ENCODE measurements around the gene CDK5RAP2. TPM values are rescaled to one million over a fixed set of nuclear protein-coding genes. Genes with fewer than 3 reads are reported as not detected.

Gene CDK5RAP2
- total RNA-seq, 1 donor from 2014 or later = 18.7 TPM

DNA sequence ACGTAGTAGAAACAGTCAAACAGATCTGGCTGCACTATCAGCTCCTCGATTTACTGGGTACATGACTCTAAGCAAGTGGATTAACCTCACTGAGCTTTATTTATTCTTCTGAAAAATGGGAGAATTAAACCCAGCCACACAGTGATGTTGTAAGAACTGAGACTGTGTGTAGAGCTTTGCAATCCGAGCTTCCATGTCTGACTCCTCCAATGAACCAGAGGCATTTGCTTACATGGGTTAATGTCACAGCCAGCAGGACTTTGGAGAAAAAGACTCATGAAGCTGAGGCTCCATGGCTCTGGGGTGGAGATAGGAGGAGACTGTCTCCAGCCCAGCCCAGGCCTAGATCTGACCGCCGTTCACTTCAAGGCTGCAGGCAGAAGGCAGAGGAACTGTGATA lies 201.3 kb downstream of the CDK5RAP2 start:
- DNase-seq = no peak

GRCh38 chr9:120377268-120378159 lies 202.5 kb downstream of the CDK5RAP2 start:
- no peak for DNase-seq

GRCh38 chr9:120376101-120376500 lies 203.9 kb downstream of the CDK5RAP2 start:
- no peak for DNase-seq

DNA sequence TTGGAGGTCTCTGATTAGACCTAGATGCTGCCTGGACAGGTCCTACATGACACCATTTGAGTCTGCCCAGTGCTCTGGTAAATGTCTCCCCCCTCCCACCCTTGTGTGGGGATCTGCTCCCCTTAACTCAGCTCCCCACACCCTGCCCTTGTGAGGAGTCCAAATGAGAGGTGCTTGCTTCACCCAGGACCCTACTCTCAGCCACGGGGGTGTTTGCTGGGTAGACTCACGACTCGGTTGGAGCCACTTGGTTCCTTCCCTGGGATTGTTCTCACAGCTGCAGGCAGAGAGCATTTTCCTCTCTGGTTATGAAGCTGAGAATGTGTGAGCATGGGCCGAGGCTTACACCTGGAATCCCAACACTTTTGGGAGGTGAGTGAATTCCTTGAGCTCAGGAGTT lies 204.7 kb downstream of the CDK5RAP2 start:
- DNase-seq = no peak

- no peak for DNase-seq
Measured at GRCh38 chr9:120374817-120375216, 205.2 kb downstream of the CDK5RAP2 start.

DNA sequence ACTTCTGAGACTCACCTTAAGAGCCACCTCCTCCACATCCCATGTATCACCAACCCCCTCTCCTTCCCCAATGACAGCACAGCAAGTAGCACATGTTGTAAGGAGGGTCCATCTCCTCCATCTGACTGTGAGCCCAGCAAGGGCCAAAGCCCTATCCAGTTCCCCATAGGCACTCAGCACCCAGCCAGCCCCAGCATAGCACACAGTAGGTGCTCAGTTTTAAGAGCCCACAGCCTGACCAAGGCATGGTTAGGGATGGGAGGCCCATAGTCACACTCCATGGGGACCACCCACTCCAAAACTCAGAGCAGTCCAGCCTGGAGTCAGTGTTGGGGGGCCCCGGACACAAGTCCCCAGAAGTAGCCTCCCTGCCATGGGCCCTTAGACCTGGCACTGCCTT lies 205.7 kb downstream of the CDK5RAP2 start:
- no peak for DNase-seq

DNA sequence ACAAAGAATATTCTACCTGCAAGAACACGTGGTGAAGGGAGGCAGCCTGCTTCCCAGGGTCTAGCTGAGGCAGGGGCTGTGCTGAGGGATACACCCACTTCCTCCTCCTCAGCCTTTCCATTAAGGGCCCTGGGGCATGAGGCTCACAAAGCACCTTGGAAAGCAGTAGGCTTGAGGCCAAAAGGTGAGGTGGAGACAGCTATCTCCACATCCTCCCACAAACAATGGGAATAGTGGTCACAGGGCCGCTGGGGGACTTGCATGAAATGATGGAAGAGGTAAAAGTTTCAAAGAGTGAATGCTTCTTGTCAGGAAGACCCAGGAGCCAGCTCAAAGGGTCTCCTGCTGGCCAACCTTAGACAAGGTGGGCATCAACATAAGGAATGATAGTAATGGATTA lies 207.9 kb downstream of the CDK5RAP2 start:
- DNase-seq = no peak

GRCh38 chr9:120369608-120370220 lies 210.3 kb downstream of the CDK5RAP2 start:
- no peak for DNase-seq

DNA sequence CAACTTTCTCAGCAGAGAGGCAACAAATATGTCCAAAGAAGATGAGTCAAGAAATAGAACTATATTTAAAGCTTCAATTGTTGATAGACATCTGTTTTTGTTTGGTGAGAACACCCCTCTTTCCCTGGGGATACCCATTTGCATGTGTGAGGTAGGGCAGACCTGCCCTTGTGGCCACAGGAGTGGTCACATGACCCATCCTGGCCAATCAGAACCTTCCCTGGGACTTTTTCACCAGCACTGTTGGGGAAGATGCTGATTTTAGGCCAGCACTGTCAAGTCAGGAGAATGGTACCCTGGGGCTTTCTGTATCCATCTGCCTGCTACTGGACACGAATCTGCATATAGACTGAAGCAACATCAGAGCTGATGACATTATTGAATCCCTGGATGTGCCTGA lies 211.2 kb downstream of the CDK5RAP2 start:
- no peak for DNase-seq

GRCh38 chr9:120366644-120367019 lies 213.3 kb downstream of the CDK5RAP2 start:
- peak; percentile 94 for DNase-seq

DNA sequence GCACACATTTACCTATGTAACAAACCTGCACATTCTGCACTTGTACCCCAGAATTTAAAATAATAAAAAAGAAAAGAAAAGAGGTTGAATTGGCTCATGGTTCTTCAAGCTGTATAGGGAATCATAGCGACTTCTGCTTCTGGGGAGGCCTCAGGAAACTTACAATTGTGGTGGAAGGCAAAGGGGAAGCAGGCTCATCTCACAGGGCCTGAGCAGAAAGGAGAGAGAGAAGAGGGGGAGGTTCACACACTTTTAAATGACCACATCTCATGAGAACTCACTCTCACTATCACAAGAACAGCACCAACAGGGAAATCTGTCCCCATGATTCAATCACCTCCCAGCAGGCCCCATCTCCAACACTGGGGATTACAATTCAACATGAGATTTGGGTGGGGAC lies 214.6 kb downstream of the CDK5RAP2 start:
- DNase-seq = no peak

- no peak for DNase-seq
Measured at GRCh38 chr9:120363697-120364096, 216.3 kb downstream of the CDK5RAP2 start.

GRCh38 chr9:120362446-120362845 lies 217.5 kb downstream of the CDK5RAP2 start:
- no peak for DNase-seq

GRCh38 chr9:120361551-120361950 lies 218.4 kb downstream of the CDK5RAP2 start:
- no peak for DNase-seq

- no peak for DNase-seq
Measured at GRCh38 chr9:120360510-120360909, 219.5 kb downstream of the CDK5RAP2 start.

DNA sequence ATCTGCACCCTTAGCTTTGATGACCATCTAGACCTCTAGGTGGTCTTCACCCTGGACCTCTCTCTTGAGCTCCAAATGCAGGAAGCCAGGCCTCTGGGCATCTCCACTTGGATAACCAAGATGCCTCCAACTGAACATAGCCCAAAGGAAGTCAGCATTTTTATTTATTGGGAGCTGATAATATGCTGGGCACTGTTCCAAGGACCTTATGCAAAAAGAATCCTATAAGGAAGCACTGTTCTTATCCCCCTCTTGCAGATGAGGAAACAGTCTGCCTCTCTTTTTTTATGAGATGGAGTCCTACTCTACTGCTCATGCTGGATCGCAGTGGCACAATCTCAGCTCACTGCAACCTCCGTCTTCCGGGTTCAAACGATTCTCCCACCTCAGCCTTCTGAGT lies 219.9 kb downstream of the CDK5RAP2 start:
- peak; percentile 10 for DNase-seq

DNA sequence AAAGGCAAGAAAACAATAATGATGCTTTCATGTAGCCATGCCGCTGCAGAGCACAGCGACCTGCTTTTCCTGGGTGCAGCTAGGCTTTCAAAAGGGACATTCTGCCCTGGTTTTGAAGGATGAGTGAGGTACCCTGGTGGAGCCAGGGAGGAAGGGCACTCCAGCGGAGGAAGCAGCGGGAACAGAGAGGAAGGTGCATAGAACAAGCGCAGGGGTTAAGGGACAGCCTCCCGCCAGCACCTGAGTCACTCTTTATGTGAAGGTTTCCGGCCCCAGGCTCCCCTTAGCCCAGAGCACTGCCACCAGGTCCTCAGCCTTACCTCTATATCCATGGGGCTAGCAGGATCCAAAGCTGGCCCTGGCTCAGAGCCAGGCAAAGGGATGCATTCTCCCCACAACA lies 221.1 kb downstream of the CDK5RAP2 start:
- no peak for DNase-seq

- no peak for DNase-seq
Measured at GRCh38 chr9:120353506-120353905, 226.5 kb downstream of the CDK5RAP2 start.

DNA sequence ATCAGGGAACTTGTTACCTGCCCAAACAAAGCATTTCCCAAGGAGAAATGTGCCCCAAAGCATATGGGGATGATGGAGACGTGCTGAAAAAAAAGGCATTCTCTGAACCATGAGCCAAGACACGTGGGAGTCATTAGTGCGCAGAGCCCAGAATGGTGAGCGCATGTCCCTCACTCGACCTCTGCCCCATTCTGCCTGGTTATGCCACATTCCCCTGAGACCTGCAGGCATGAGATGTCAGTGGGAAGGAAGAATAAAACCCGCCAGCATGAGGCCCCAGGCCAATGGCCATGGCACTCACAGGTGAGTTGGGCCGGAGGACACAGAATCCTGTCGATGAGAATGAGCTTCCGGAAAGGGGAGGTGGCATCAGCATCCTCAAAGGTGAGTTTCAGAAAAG lies 228.9 kb downstream of the CDK5RAP2 start:
- no peak for DNase-seq

DNA sequence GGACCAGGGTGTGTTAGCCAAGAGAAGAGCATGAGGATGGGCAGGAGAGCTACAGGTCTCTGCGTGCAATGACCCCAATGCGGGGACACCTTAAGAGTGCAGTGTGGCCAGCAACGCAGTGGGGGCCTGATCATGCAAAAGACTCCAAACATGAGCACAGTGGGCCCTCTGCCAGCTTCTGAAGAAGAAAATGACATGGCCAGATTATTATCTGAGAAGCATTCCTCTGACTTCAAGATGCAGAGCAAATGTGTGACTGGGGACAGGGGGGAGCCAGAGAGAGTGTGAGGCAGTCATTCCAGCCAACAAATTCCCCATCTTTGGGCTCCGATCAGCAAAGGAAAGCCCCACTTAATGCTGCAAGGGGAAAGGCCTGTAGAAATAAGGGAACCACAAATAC lies 229.4 kb downstream of the CDK5RAP2 start:
- DNase-seq = no peak

DNA sequence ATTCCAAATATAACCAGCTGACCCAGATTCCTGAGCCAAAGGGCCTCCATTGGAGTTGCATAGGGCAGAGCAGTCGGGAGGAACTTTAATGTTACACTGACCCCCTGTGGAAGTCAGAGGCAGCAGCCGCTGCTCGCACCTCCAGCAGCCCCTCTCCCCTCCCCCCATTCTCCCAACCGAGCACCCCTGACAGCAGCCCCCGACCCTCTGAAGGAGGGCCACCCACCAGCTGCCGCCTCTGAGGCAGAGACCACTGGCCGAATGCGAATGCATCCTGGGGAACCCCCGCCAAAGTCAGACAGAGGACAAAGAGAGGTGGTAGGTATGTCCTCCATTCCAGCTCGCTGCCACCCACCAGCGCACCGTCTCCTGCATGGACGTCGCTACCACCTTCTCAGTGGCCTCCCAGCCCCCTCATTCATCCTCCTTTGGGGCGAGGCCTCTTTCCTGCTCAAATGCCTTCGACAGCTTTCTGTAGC lies 231.0 kb downstream of the CDK5RAP2 start:
- DNase-seq = peak; percentile 69

- DNase-seq = no peak
Measured at GRCh38 chr9:120345379-120345778, 234.6 kb downstream of the CDK5RAP2 start.

DNA sequence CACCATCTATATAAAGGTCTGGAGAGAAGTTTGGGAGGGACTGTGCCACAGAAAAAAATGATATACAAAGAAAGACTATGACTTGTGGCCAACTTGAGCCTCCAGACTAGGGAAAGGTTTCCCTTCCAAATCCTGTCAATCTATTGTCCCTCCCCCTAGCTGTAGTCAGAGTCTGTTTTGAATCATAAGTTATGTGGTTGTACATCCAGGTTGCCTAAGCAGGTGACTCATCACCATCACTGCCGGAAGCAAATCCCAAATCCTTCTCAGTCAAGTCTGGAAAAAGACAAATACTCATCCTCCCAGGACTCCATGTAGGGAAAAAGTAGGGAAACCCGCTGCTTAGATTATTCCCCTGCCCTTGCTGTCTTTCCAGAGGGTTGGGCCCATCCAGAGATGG lies 235.7 kb downstream of the CDK5RAP2 start:
- DNase-seq = no peak

DNA sequence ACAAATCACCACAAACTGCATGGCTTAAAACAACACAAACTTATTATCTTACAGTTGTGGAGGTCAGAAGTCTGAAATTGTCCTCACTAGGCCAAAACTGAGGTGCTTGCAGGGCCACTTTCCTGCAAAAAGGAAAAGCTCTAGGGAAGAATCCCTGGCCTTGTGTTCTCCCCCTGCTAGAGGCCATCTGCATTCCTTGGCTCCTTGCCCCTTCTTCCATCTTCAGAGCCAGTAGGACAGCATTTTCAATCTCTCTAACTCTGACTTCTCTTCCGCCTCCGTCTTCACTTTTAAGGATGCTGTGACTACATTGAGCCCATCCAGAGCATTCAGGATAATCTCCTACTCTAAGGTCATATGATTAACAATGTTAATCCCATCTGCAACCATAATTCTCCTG lies 236.6 kb downstream of the CDK5RAP2 start:
- no peak for DNase-seq

All from dermis blood vessel endothelial cell (primary cell).